GM20431 (cell line): ENCODE data around the gene CHDH.

Experiments
- in situ Hi-C: fragments of 300-500 bp; cut with MseI, MboI; formaldehyde crosslinking; loops from one replicate; pipeline ENCODE4 v1.15.0; 2020; ENCODE audit warnings: low sequenced_read_pairs; ENCODE audit not compliant: unreplicated experiment

The CHDH gene

GRCh38 chr3:53858096-53858741 is 12.0 kb upstream of the CHDH start:
- in situ Hi-C loops: no loop called here

- in situ Hi-C loops: no loop called here
Observed at GRCh38 chr3:53856964-53857363, 10.7 kb upstream of the CHDH start.

- in situ Hi-C loops: no loop called here
Observed at GRCh38 chr3:53850895-53851294, 4.7 kb upstream of the CHDH start.

- in situ Hi-C loops: no loop called here
Observed at GRCh38 chr3:53849916-53850315, 3.7 kb upstream of the CHDH start.

- in situ Hi-C loops: no loop called here
Observed at GRCh38 chr3:53846851-53847155, 584 bp upstream of the CHDH start.

- in situ Hi-C loops: no loop called here
Observed at GRCh38 chr3:53845881-53846133, 412 bp downstream of the CHDH start.

- in situ Hi-C loops: no loop called here
Observed at GRCh38 chr3:53845103-53845880, 927 bp downstream of the CHDH start.

GRCh38 chr3:53844262-53845102 is 1.7 kb downstream of the CHDH start:
- in situ Hi-C loops: no loop called here

- in situ Hi-C loops: no loop called here
Observed at GRCh38 chr3:53843195-53844177, 2.7 kb downstream of the CHDH start.

- in situ Hi-C loops: no loop called here
Observed at GRCh38 chr3:53842436-53843194, 3.6 kb downstream of the CHDH start.

GRCh38 chr3:53841296-53841695 is 4.9 kb downstream of the CHDH start:
- in situ Hi-C loops: no loop called here

- in situ Hi-C loops: no loop called here
Observed at GRCh38 chr3:53837331-53837730, 8.9 kb downstream of the CHDH start.

GRCh38 chr3:53836084-53836872 is 9.9 kb downstream of the CHDH start:
- in situ Hi-C loops: no loop called here

- in situ Hi-C loops: no loop called here
Observed at GRCh38 chr3:53835257-53835656, 11.0 kb downstream of the CHDH start.

GRCh38 chr3:53834429-53835095 is 11.7 kb downstream of the CHDH start:
- in situ Hi-C loops: no loop called here

- in situ Hi-C loops: no loop called here
Observed at GRCh38 chr3:53833700-53834099, 12.5 kb downstream of the CHDH start.

GRCh38 chr3:53833053-53833645 is 13.1 kb downstream of the CHDH start:
- in situ Hi-C loops: no loop called here

- in situ Hi-C loops: no loop called here
Observed at GRCh38 chr3:53830944-53831343, 15.3 kb downstream of the CHDH start.
